ENCODE results near the gene SRGAP1.

DNA sequence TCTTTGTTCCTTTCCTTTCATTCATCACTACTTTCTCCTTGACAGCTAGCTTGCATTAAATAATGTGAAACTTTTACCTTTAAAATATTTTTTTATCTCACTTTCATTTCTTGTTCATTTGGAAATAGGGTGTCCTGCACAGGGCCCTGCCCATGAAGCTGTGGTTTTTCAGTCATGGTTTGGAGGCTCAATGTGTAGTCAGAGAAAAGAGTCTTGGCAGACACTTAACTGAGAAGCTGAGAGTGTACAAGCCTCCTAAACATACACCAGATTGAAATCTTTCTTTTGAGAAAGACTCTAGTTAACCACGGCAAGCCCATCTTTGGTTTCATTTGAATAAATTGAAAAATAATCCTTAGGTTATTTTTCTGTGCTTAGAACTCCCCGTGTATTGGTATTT, 303.4 kb downstream of the SRGAP1 start:
- TF ChIP-seq POLR2AphosphoS5 (IDR thresholded peaks at IDR 0.05), result no peak
- TF ChIP-seq, protein P1, sequence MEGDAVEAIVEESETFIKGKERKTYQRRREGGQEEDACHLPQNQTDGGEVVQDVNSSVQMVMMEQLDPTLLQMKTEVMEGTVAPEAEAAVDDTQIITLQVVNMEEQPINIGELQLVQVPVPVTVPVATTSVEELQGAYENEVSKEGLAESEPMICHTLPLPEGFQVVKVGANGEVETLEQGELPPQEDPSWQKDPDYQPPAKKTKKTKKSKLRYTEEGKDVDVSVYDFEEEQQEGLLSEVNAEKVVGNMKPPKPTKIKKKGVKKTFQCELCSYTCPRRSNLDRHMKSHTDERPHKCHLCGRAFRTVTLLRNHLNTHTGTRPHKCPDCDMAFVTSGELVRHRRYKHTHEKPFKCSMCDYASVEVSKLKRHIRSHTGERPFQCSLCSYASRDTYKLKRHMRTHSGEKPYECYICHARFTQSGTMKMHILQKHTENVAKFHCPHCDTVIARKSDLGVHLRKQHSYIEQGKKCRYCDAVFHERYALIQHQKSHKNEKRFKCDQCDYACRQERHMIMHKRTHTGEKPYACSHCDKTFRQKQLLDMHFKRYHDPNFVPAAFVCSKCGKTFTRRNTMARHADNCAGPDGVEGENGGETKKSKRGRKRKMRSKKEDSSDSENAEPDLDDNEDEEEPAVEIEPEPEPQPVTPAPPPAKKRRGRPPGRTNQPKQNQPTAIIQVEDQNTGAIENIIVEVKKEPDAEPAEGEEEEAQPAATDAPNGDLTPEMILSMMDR (IDR thresholded peaks at IDR 0.05), result no peak

All from upper lobe of left lung (tissue), 4 donors.